Right lobe of liver (tissue), 4 donors: ENCODE measurements around the gene TPST1.

Experiments used
- CTCF ChIP-seq, 4 donors: fragments of 200-600 bp in 3 of 4; fragments of 450-650 bp in 1 of 4; IDR thresholded peaks; one replicate each; pipeline versions ENCODE4 v1.5.1 to v1.8.0; 2016 to 2022; ENCODE audit warnings: antibody characterized with exemption in 4 of 4, mild to moderate bottlenecking in 2 of 4
- POLR2A ChIP-seq: fragments of 450-650 bp; IDR thresholded peaks from one replicate; pipeline ENCODE4 v1.6.1; 2017; ENCODE audit warnings: antibody characterized with exemption, mild to moderate bottlenecking
- donor health status: DM: no; HTN: no; CAD: no.
- donor health status: DM: no; HTN: no; CAD: no.
- donor health status: DM: no; HTN: yes; CAD: no.

GRCh38 chr7:66202441-66202840 lies 2.7 kb upstream of the TPST1 start:
- no peak for TF ChIP-seq CTCF (IDR thresholded peaks at IDR 0.05)
- no peak for TF ChIP-seq POLR2A
